ENCODE measurements around the gene ZDHHC22. TPM values are rescaled to one million over a fixed set of nuclear protein-coding genes. Genes with fewer than 3 reads are reported as not detected.

Gene ZDHHC22
- total RNA-seq, 1 donor from 2014 or later = 0.14 TPM

GRCh38 chr14:77142005-77142800 is 612 bp upstream of the ZDHHC22 start:
- Mint-ChIP-seq H3K4me3 (ENCODE audit: low read depth) (peak overlapping the region; percentile 65), H3K27me3 (peaks cover 89% of the 10 kb centered on the region), H3K9me3 (ENCODE audit: low read depth) (no peaks in the 10 kb centered on the region), H3K4me1 (ENCODE audit: low read depth) (peaks cover 13% of the 10 kb centered on the region), H3K27ac (peak overlapping the region; percentile 31), H3K36me3 (ENCODE audit: insufficient read depth) (no peaks in the 10 kb centered on the region)
- no peak for DNase-seq (ENCODE audit: low spot score, unreplicated experiment)
- TF ChIP-seq CTCF (IDR thresholded peaks at IDR 0.05; ENCODE audit: unreplicated experiment) = no peak

- Mint-ChIP-seq H3K27me3 (peaks cover 88% of the 10 kb centered on the region), H3K9me3 (ENCODE audit: low read depth) (no peaks in the 10 kb centered on the region), H3K4me1 (ENCODE audit: low read depth) (peaks cover 13% of the 10 kb centered on the region), H3K36me3 (ENCODE audit: insufficient read depth) (no peaks in the 10 kb centered on the region), H3K27ac (no peak overlapping the region), H3K4me3 (ENCODE audit: low read depth) (peak overlapping the region; percentile 66)
- TF ChIP-seq CTCF (IDR thresholded peaks at IDR 0.05; ENCODE audit: unreplicated experiment) = no peak
- no peak for DNase-seq (ENCODE audit: low spot score, unreplicated experiment)
These were observed 1.0 kb downstream of the ZDHHC22 start for GRCh38 chr14:77140359-77141213.

- no peak overlapping the region for H3K27ac Mint-ChIP-seq
- peak; percentile 57 for DNase-seq (ENCODE audit: low spot score, unreplicated experiment)
- peak; percentile 79 for TF ChIP-seq CTCF (IDR thresholded peaks at IDR 0.05; ENCODE audit: unreplicated experiment)
- peaks cover 13% of the 10 kb centered on the region for H3K4me1 Mint-ChIP-seq (ENCODE audit: low read depth)
- H3K27me3 Mint-ChIP-seq = peaks cover 88% of the 10 kb centered on the region
- H3K36me3 Mint-ChIP-seq (ENCODE audit: insufficient read depth) = no peaks in the 10 kb centered on the region
- no peaks in the 10 kb centered on the region for H3K9me3 Mint-ChIP-seq (ENCODE audit: low read depth)
- H3K4me3 Mint-ChIP-seq (ENCODE audit: low read depth) = peak overlapping the region; percentile 66
These were observed 1.8 kb downstream of the ZDHHC22 start for GRCh38 chr14:77139540-77140358.

GRCh38 chr14:77139022-77139421 is 2.6 kb downstream of the ZDHHC22 start:
- H3K27me3 Mint-ChIP-seq = peaks cover 88% of the 10 kb centered on the region
- H3K4me3 Mint-ChIP-seq (ENCODE audit: low read depth) = no peak overlapping the region
- H3K9me3 Mint-ChIP-seq (ENCODE audit: low read depth) = no peaks in the 10 kb centered on the region

More at GRCh38 chr14:77139022-77139421, 2.6 kb downstream of the ZDHHC22 start:
- DNase-seq (ENCODE audit: low spot score, unreplicated experiment) = no peak
- TF ChIP-seq CTCF (IDR thresholded peaks at IDR 0.05; ENCODE audit: unreplicated experiment) = no peak
- Mint-ChIP-seq H3K36me3 (ENCODE audit: insufficient read depth) (no peaks in the 10 kb centered on the region), H3K27ac (no peak overlapping the region), H3K4me1 (ENCODE audit: low read depth) (peaks cover 13% of the 10 kb centered on the region)
